D721Med (cell line): Measurements from ENCODE around the gene DSC2.
A peak's percentile ranks its signal among the peaks of the same experiment; 100 is the strongest.

Experiments used
- DNase-seq: peaks from one replicate; pipeline ENCODE4 v3.0.0; 2011; ENCODE audit warnings: low spot score; ENCODE audit not compliant: insufficient read length
- FAIRE-seq: peaks from 2 replicates; lab custom pipeline; 2011; peaks lifted over from hg19 to GRCh38; lab: Jason Lieb, UNC
- TF ChIP-seq, protein P1 (sequence below): IDR thresholded peaks from 2 replicates; pipeline ENCODE4 v1.5.1; 2012; ENCODE audit warnings: mild to moderate bottlenecking, control low read depth; ENCODE audit not compliant: insufficient read depth; ENCODE audit errors: missing control alignments

Gene DSC2

DNA sequence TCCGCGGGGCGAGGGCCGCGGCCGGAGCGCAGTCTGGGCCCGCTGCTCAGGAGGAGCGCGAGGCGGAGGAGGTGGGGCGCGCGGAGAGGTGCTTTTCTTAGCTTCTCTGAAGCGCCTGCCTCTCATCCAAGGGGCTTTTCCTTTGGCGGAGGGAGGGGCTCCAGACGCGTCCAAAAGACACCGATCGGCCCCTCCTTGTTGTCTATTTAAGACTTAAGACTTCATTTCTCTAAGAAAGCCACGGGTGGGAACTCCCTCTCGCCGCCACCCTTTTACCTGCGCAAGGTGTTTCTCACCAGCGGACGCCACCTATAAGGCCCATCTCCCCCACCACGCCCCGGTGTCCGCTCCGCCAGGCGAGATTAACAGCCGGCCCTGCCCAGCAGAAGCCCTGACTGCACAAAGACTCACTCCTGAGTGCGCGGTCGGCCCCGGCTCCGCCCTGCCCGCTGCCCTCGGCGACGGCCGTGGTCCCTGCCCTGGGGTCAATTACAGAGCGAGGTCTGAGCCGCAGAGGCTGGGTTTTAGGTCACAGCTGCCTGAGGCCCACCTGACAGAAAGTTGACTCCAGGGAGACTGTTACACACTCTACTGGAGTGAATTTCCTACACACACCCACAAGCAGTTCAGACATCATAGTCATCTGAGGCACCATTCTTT, at the start of gene DSC2:
TSS of gene DSC2 (minus strand) at position 397 of the 660 bp plus-strand sequence. CDS start 450 bp downstream, outside the sequence.
- DNase-seq (peak; percentile 20), FAIRE-seq (no peak)
- TF ChIP-seq, protein P1, sequence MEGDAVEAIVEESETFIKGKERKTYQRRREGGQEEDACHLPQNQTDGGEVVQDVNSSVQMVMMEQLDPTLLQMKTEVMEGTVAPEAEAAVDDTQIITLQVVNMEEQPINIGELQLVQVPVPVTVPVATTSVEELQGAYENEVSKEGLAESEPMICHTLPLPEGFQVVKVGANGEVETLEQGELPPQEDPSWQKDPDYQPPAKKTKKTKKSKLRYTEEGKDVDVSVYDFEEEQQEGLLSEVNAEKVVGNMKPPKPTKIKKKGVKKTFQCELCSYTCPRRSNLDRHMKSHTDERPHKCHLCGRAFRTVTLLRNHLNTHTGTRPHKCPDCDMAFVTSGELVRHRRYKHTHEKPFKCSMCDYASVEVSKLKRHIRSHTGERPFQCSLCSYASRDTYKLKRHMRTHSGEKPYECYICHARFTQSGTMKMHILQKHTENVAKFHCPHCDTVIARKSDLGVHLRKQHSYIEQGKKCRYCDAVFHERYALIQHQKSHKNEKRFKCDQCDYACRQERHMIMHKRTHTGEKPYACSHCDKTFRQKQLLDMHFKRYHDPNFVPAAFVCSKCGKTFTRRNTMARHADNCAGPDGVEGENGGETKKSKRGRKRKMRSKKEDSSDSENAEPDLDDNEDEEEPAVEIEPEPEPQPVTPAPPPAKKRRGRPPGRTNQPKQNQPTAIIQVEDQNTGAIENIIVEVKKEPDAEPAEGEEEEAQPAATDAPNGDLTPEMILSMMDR: no peak

DNA sequence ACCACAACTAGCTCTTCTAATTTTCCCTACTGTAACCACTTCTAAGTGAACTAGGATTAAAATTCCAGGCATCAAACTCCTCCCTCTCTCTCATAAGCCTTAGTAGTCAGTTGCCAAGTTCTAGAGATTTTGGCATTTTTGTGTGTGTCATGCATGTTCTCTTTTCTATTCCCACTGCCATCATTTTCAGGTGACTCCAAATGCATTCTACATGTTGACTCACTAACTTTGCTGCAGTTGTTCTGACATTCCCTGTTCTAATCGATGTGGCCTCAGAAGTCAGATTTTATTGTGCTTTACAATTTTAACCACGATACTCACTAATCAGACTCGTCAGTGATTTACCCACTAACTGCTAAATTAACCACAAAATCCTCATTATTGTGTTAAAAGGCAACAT, 47.1 kb upstream of the DSC2 start:
- DNase-seq: no peak
- no peak for FAIRE-seq
- TF ChIP-seq, protein P1: no peak

DNA sequence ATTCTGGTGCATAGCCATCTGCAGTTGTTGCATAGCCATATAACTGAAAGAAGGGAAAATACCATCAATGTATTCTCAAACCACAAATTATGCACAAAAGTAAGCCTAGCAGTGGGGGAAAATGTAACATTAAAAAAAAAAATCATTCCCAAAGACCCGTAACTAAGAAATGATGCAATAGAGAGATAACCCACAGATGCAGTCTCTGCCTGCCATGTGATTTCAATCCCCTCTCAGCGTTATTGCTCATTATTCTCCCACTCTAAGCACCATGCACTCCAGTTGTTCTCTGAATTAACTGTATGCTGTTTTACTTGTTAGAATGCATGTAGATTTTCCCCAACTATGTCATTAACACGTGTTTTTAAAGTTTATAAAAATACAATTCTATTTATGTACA, 46.4 kb upstream of the DSC2 start:
- DNase-seq (no peak), FAIRE-seq (no peak)
- TF ChIP-seq, protein P1: no peak

DNA sequence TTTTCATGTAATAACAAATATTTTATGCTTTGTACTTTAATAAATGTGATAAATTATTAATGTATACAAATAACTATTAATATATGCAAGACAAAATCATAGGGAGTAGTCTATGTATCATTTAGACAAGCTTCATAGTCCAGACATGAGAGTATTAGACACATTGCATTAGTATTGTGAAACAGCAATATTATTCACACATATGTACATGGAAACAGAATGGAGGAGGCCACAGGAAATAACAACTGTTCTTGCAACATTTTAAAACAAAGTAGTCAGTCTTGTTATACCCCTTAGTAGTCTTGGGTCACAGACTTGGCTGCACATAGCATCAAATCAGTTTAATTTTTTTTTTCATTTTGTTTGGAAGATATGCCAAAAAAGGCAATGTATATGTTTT, 44.6 kb upstream of the DSC2 start:
- TF ChIP-seq, protein P1: no peak
- no peak for FAIRE-seq

DNA sequence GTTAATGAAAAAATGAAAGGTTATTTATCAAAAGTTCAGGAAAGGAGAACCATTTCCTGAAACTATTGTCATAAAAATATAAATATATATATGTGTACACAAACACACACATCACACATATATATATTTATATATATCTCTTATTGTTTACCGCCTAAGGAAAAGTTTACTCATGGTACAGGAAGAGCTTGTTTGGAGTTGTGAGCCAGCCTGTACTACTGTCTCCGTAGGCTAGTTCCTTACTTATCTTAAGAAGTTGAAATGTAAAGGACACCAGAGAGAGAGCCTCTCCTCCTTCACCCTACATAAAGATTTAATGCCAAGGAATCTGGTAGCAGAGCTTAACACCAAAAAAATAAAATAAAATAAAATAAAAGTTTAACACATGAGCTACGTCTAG, 40.8 kb upstream of the DSC2 start:
- FAIRE-seq: no peak
- TF ChIP-seq, protein P1: no peak

More for the DNA sequence above, 44.6 kb upstream of the DSC2 start:
- DNase-seq: no peak

DNA sequence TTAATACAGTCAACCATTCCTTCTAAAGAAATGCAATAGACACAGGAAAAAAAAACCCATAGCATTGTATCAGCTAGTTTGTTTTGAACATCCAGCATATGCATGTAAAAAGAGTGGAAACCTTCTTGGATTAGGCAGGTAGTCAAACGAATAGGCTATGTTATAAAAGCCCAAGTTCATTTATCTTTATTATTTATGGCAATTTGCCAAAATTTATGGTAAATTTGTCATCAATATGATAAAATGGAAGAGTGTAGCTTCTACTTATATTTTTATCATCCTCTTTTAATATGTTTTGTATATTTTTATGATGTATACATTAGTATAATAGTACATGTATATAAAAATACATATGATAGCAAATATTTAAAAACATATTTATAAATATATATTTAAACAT, 36.5 kb upstream of the DSC2 start:
- TF ChIP-seq, protein P1: no peak
- FAIRE-seq (no peak), DNase-seq (no peak)

More for the DNA sequence above, 40.8 kb upstream of the DSC2 start:
- no peak for DNase-seq

DNA sequence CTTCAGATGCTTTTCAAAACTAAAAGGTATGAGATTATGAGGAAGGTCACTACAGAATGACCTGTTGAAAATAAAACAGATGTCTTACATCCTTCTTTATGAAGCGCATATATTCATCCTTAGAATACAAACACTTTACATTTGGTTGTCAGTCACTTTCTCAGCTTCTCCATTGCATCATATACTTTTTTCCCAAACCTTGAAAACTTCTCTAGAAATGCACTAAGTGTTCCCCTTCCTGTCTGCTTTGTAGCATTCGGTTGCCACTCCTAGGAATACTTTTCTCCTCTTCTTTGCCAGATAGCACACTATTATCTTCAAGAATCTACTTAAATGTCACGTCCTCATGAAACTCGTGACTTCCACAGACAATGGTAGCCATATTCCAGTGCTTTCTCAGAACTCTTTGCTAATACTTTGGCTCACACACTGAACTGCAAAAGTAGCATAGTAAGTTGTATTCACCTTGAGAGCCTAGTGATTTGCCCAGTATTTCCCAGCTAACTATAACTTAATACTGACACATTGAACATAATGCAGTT, 32.8 kb upstream of the DSC2 start:
- FAIRE-seq (no peak), DNase-seq (no peak)
- TF ChIP-seq, protein P1: no peak
